H1 (cell line): Measurements from ENCODE around the gene ZC4H2. TPM values are rescaled to one million over a fixed set of nuclear protein-coding genes. Genes with fewer than 3 reads are reported as not detected.
A peak's percentile ranks its signal among the peaks of the same experiment; 100 is the strongest.

Source experiments
- CTCF ChIA-PET: fragments of 300-600 bp; sonication (Branson Sonifier 250); formaldehyde crosslinking; loops from one replicate; lab custom pipeline; 2021; ENCODE audit not compliant: partially characterized antibody; lab: Charles Lee
- POLR2A ChIA-PET: fragments of 300-600 bp; sonication (Branson Sonifier 250); formaldehyde crosslinking; loops from one replicate; lab custom pipeline; 2021; ENCODE audit warnings: inconsistent platforms; ENCODE audit not compliant: partially characterized antibody; lab: Charles Lee
- DNase-seq, 2 experiments: peaks; one replicate each; pipeline versions ENCODE4 v3.0.0 to v3.0.0-alpha.2; 2010 to 2022; ENCODE audit warnings: low spot score in 2 of 2, low read depth in 1 of 2, mixed read lengths in 1 of 2
- FAIRE-seq: peaks from 2 replicates; lab custom pipeline; 2011; peaks lifted over from hg19 to GRCh38; lab: Jason Lieb, UNC
- H2AFZ ChIP-seq: 2 replicates; pipeline ENCODE4 v1.8.1; 2012; ENCODE audit warnings: low read length, inconsistent platforms
- H2AK5ac ChIP-seq: 2 replicates; pipeline ENCODE4 v1.6.1; 2013; ENCODE audit warnings: low read depth, low read length
- H2BK120ac ChIP-seq: replicated peaks from 2 replicates; pipeline ENCODE3; 2013; ENCODE audit warnings: low read depth, low read length, inconsistent platforms
- H2BK12ac ChIP-seq: 2 replicates; pipeline ENCODE4 v1.6.1; 2013; ENCODE audit warnings: low read depth, low read length
- H2BK15ac ChIP-seq: 2 replicates; pipeline ENCODE4 v1.6.1; 2013; ENCODE audit warnings: low read length
- H2BK20ac ChIP-seq: 2 replicates; pipeline ENCODE4 v1.6.1; 2013; ENCODE audit warnings: low read length
- H2BK5ac ChIP-seq: 2 replicates; pipeline ENCODE4 v1.6.1; 2013; ENCODE audit warnings: low read depth, low read length
- H3K14ac ChIP-seq: 2 replicates; pipeline ENCODE4 v1.6.1; 2013; ENCODE audit warnings: inconsistent platforms; ENCODE audit not compliant: insufficient read length
- H3K18ac ChIP-seq: 2 replicates; pipeline ENCODE4 v1.6.1; 2013; ENCODE audit warnings: low read length; ENCODE audit errors: extremely low read depth
- H3K23ac ChIP-seq: 2 replicates; pipeline ENCODE4 v1.6.1; 2013; ENCODE audit warnings: inconsistent platforms; ENCODE audit not compliant: insufficient read length
- H3K23me2 ChIP-seq: 2 replicates; pipeline ENCODE4 v1.6.1; 2013; ENCODE audit warnings: low read depth, low read length
- H3K27ac ChIP-seq: 2 replicates; pipeline ENCODE4 v1.6.1; 2011; ENCODE audit warnings: low read depth, low read length, inconsistent platforms
- H3K27me3 ChIP-seq, 4 experiments: replicated peaks in 1 of 4; 1 replicate in 1 of 4; 2 replicates in 3 of 4; pipeline versions ENCODE4 v1.6.1 to v1.8.1; 2011 to 2013; ENCODE audit warnings: low read length in 3 of 4, mild to moderate bottlenecking in 3 of 4, inconsistent platforms in 2 of 4, mixed read lengths in 2 of 4, moderate library complexity in 1 of 4; ENCODE audit not compliant: control insufficient read depth in 3 of 4, insufficient read depth in 3 of 4; ENCODE audit errors: extremely low read depth in 1 of 4
- H3K36me3 ChIP-seq, 4 experiments: 2 replicates each; pipeline versions ENCODE4 v1.6.1 to v1.8.1; 2011 to 2013; ENCODE audit warnings: mild to moderate bottlenecking in 4 of 4, low read length in 3 of 4, moderate library complexity in 2 of 4, control low read depth in 1 of 4, inconsistent platforms in 1 of 4; ENCODE audit not compliant: insufficient read depth in 4 of 4, control insufficient read depth in 2 of 4
- H3K4ac ChIP-seq: replicated peaks from 2 replicates; pipeline ENCODE3; 2013; ENCODE audit warnings: low read length, low read depth, mixed read lengths, inconsistent platforms; ENCODE audit not compliant: insufficient read length
- H3K4me1 ChIP-seq, 4 experiments: replicated peaks in 1 of 4; 1 replicate in 1 of 4; 2 replicates in 3 of 4; pipeline versions ENCODE4 v1.6.1 to v1.8.1; 2011 to 2013; ENCODE audit warnings: low read length in 3 of 4, inconsistent platforms in 2 of 4, mixed read lengths in 1 of 4; ENCODE audit not compliant: insufficient read depth in 4 of 4, control insufficient read depth in 3 of 4
- H3K4me2 ChIP-seq, 2 experiments: 2 replicates each; pipeline versions ENCODE4 v1.6.1 to v1.8.1; 2011 to 2013; ENCODE audit warnings: low read depth in 2 of 2, low read length in 2 of 2, control low read depth in 1 of 2, inconsistent platforms in 1 of 2, mild to moderate bottlenecking in 1 of 2; ENCODE audit not compliant: insufficient read depth in 1 of 2
- H3K4me3 ChIP-seq, 4 experiments: fragments of 200-600, 300-600 bp in 1 of 4; sonication (generic), shearing (Covaris generic), sonication (Bioruptor Twin) in 1 of 4; 2 replicates each; pipeline versions ENCODE4 v1.5.1 to v1.8.1; 2011 to 2016; ENCODE audit warnings: low read length in 4 of 4, low read depth in 3 of 4, control low read depth in 2 of 4, inconsistent platforms in 2 of 4, mild to moderate bottlenecking in 2 of 4, mixed read lengths in 1 of 4, moderate library complexity in 1 of 4; ENCODE audit not compliant: insufficient read depth in 2 of 4; ENCODE audit errors: extremely low read depth in 1 of 4
- H3K56ac ChIP-seq: replicated peaks from 2 replicates; pipeline ENCODE3; 2013; ENCODE audit warnings: low read depth, mild to moderate bottlenecking, mixed read lengths, low read length, inconsistent platforms; ENCODE audit not compliant: insufficient read length
- H3K79me1 ChIP-seq: 2 replicates; pipeline ENCODE4 v1.6.1; 2013; ENCODE audit warnings: low read depth, low read length, control low read depth
- H3K79me2 ChIP-seq, 2 experiments: 2 replicates each; pipeline versions ENCODE4 v1.6.1 to v1.8.1; 2012 to 2013; ENCODE audit warnings: low read length in 2 of 2, mild to moderate bottlenecking in 2 of 2, inconsistent platforms in 1 of 2; ENCODE audit not compliant: insufficient read depth in 2 of 2, control insufficient read depth in 1 of 2
- H3K9ac ChIP-seq, 4 experiments: replicated peaks in 1 of 4; 1 replicate in 1 of 4; 2 replicates in 3 of 4; pipeline versions ENCODE4 v1.6.1 to v1.8.1; 2011 to 2013; ENCODE audit warnings: low read depth in 3 of 4, low read length in 3 of 4, control low read depth in 2 of 4, mild to moderate bottlenecking in 2 of 4, moderate library complexity in 2 of 4, inconsistent platforms in 1 of 4; ENCODE audit errors: extremely low read depth in 1 of 4
- H3K9me3 ChIP-seq, 2 experiments: 2 replicates each; pipeline versions ENCODE4 v1.6.1 to v1.8.1; 2012 to 2013; ENCODE audit warnings: mild to moderate bottlenecking in 2 of 2, moderate library complexity in 2 of 2, control low read depth in 1 of 2, inconsistent platforms in 1 of 2, low read depth in 1 of 2, low read length in 1 of 2, mixed read lengths in 1 of 2; ENCODE audit not compliant: insufficient read depth in 2 of 2
- H4K20me1 ChIP-seq, 2 experiments: replicated peaks in 1 of 2; 2 replicates each; pipeline versions ENCODE3 to v1.8.1; 2011 to 2013; ENCODE audit warnings: inconsistent platforms in 2 of 2, low read length in 2 of 2, mild to moderate bottlenecking in 1 of 2; ENCODE audit not compliant: insufficient read depth in 2 of 2, control insufficient read depth in 1 of 2
- H4K5ac ChIP-seq: 2 replicates; pipeline ENCODE4 v1.6.1; 2013; ENCODE audit warnings: low read length, low read depth, mixed read lengths, inconsistent platforms; ENCODE audit not compliant: insufficient read length
- H4K8ac ChIP-seq: 2 replicates; pipeline ENCODE4 v1.8.0; 2013; ENCODE audit warnings: mild to moderate bottlenecking, moderate library complexity, low read length, inconsistent platforms; ENCODE audit not compliant: insufficient read depth; ENCODE audit errors: extremely low read depth
- H4K91ac ChIP-seq: replicated peaks from 2 replicates; pipeline ENCODE3; 2013; ENCODE audit warnings: low read length, mixed read lengths, inconsistent platforms; ENCODE audit not compliant: insufficient read length
- ATF3 ChIP-seq: IDR thresholded peaks from 2 replicates; pipeline ENCODE4 v1.6.1; 2011; ENCODE audit warnings: low read depth, mild to moderate bottlenecking, low read length; ENCODE audit not compliant: insufficient read depth
- BCL11A ChIP-seq, 2 experiments: IDR thresholded peaks; one replicate each; pipeline ENCODE4 v1.6.1; 2011; ENCODE audit warnings: low read depth in 2 of 2, low read length in 2 of 2, mild to moderate bottlenecking in 2 of 2
- CBX5 ChIP-seq: fragments of 300-800, 300-1000 bp; sonication (generic); IDR thresholded peaks from 2 replicates; pipeline ENCODE4 v1.7.1; 2016; ENCODE audit warnings: antibody characterized with exemption, low read length, low read depth
- JUN ChIP-seq: IDR thresholded peaks from 2 replicates; pipeline ENCODE4 v1.6.1; 2011; ENCODE audit warnings: low read depth, mild to moderate bottlenecking, improper control_type of control experiment, low read length
- KDM4A ChIP-seq: IDR thresholded peaks from one replicate; pipeline ENCODE4 v1.7.1; 2012; ENCODE audit warnings: low read depth, mild to moderate bottlenecking, moderate library complexity, low read length, inconsistent platforms; ENCODE audit not compliant: severe bottlenecking
- KDM5A ChIP-seq: fragments of 200-600 bp; IDR thresholded peaks from 2 replicates; pipeline ENCODE4 v1.7.1; 2012; ENCODE audit warnings: mild to moderate bottlenecking, low read length, inconsistent platforms, mixed read lengths
- POU5F1 ChIP-seq: IDR thresholded peaks from 2 replicates; pipeline ENCODE4 v1.6.1; 2011; ENCODE audit warnings: low read depth, mild to moderate bottlenecking, low read length, moderate library complexity
- SP2 ChIP-seq: IDR thresholded peaks from 2 replicates; pipeline ENCODE4 v1.6.1; 2012; ENCODE audit warnings: mild to moderate bottlenecking, low read length, inconsistent platforms
- SP4 ChIP-seq: IDR thresholded peaks from 2 replicates; pipeline ENCODE4 v1.6.1; 2012; ENCODE audit warnings: low read length, inconsistent platforms
- TAF1 ChIP-seq: IDR thresholded peaks from 2 replicates; pipeline ENCODE4 v1.6.1; 2011; ENCODE audit warnings: mild to moderate bottlenecking, low read depth, low read length
- WGBS, 2 experiments: shearing (Covaris generic) in 1 of 2; methylation state at CpG; one replicate each; pipeline versions ENCODE4 v1.1.6 to v1.1.7; 2013 to 2015; ENCODE audit warnings: low lambda C conversion rate in 2 of 2, mixed read lengths in 2 of 2, inconsistent platforms in 1 of 2, low coverage in 1 of 2, missing lambda C conversion rate in 1 of 2; ENCODE audit not compliant: insufficient replicate concordance in 2 of 2, insufficient coverage in 1 of 2, insufficient read length in 1 of 2; ENCODE audit errors: extremely low coverage in 1 of 2, missing lambda C conversion rate in 1 of 2; 5-methylcytosine and 5-hydroxymethylcytosine counted together
- polyA plus RNA-seq, 7 experiments: library from polyadenylated mRNA; depleted of rRNA in 3 of 7; stranded (reverse) in 5 of 7; unstranded in 2 of 7; fragments of >200 nt in 5 of 7; fragments of 200-250 nt in 2 of 7; gene quantifications; 1 replicate in 5 of 7; 2 replicates in 1 of 7; 4 replicates in 1 of 7; pipeline versions ENCODE4 v1.2.1 to v1.2.3, GENCODE V29; 2011 to 2013; ENCODE audit warnings: missing spikeins in 2 of 7, mixed read lengths in 2 of 7
- total RNA-seq: library from RNA; stranded (reverse); fragmentation: NEBNext Ultra II Directional; extraction: Animal tissue kit (Norgen Biotek cat#: 25700); gene quantifications from 2 replicates; pipeline ENCODE4 v1.2.1, GENCODE V29; 2021
- TF ChIP-seq, protein P1 (sequence below): IDR thresholded peaks from 2 replicates; pipeline ENCODE4 v1.6.1; 2012; ENCODE audit warnings: inconsistent platforms

The ZC4H2 gene
- total and polyA plus RNA-seq, 2 of the 8 experiments (the other 6 are each of a cell fraction or from before 2014, with no cell fraction given): 25.9 to 29.3 TPM

GRCh38 chrX:64994131-64994798, 18.0 kb upstream of the ZC4H2 start:
- Histone ChIP-seq H3K79me2 (no peaks in the 10 kb centered on the region), H2AK5ac (no peak overlapping the region), H3K4me2 (no peak overlapping the region), H3K9ac (no peak overlapping the region), H3K14ac (no peak overlapping the region), H3K9me3 (no peaks in the 10 kb centered on the region), H3K18ac (no peak overlapping the region), H3K23me2 (no peaks in the 10 kb centered on the region), H3K27ac (no peak overlapping the region), H4K5ac (no peak overlapping the region), H4K91ac (no peak overlapping the region), H2BK5ac (no peak overlapping the region), H3K27me3 (no peaks in the 10 kb centered on the region), H3K23ac (no peak overlapping the region), H4K8ac (no peak overlapping the region), H2BK20ac (no peak overlapping the region), H3K36me3 (no peaks in the 10 kb centered on the region), H2BK120ac (no peak overlapping the region), H4K20me1 (no peaks in the 10 kb centered on the region), H3K4me3 (no peak overlapping the region), H3K79me1 (no peaks in the 10 kb centered on the region), H2AFZ (no peak overlapping the region), H3K56ac (no peak overlapping the region), H3K4me1 (no peaks in the 10 kb centered on the region), H2BK15ac (no peak overlapping the region), H2BK12ac (no peak overlapping the region), H3K4ac (no peak overlapping the region)
- TF ChIP-seq, protein P1, sequence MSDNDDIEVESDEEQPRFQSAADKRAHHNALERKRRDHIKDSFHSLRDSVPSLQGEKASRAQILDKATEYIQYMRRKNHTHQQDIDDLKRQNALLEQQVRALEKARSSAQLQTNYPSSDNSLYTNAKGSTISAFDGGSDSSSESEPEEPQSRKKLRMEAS: no peak
- TF ChIP-seq SP2 (no peak), KDM4A (no peak), CBX5 (no peak), JUN (no peak), SP4 (no peak), POU5F1 (no peak), TAF1 (no peak), ATF3 (no peak), BCL11A (IDR thresholded peaks at IDR 0.05; ENCODE audit: low read depth in 2 of 2, low read length in 2 of 2) (no peak), KDM5A (no peak)
- WGBS, 2 experiments: 92% methylated on average over 2 of the region's 2 CpGs; no CpG with 5 or more reads in 1 of the 2 experiments
- DNase-seq: no peak
- FAIRE-seq: peak; percentile 28
- ChIA-PET POLR2A (interaction anchor here (1.3 kb wide), 1 partner anchor 18 kb away, joined by 3 read pairs; the partner anchor contains the start of gene ZC4H2), CTCF (no interaction called here)
